Lower lobe of right lung (tissue), 2 donors: ENCODE results near the gene SNX10. TPM values are rescaled to one million over a fixed set of nuclear protein-coding genes. Genes with fewer than 3 reads are reported as not detected.
"Not testable (repeated sequence)": the region's sequence is repeated elsewhere in the genome, so short reads cannot be mapped to it uniquely, and the experiment has no call there.

Source experiments
- ATAC-seq, 2 donors: fragments of 200-7000 bp; cut with Tn5 transposase; one replicate each; pipeline ENCODE4 v1.9.1; 2020 to 2022; ENCODE audit warnings: mild to moderate bottlenecking in 2 of 2, moderate library complexity in 2 of 2
- DNase-seq: peaks from one replicate; pipeline ENCODE4 v3.0.0-alpha.2; 2020
- H3K27ac ChIP-seq: fragments of 200-600 bp; one replicate; pipeline ENCODE4 v1.8.0; 2022
- H3K27me3 ChIP-seq: fragments of 200-600 bp; one replicate; pipeline ENCODE4 v1.8.0; 2022; ENCODE audit warnings: low read depth
- H3K36me3 ChIP-seq: fragments of 200-600 bp; one replicate; pipeline ENCODE4 v1.8.0; 2022; ENCODE audit warnings: mild to moderate bottlenecking
- H3K4me1 ChIP-seq: fragments of 200-600 bp; one replicate; pipeline ENCODE4 v1.8.0; 2022
- H3K4me3 ChIP-seq: fragments of 200-600 bp; one replicate; pipeline ENCODE4 v1.8.0; 2022; ENCODE audit warnings: mild to moderate bottlenecking
- H3K9me3 ChIP-seq: fragments of 200-600 bp; one replicate; pipeline ENCODE4 v1.8.0; 2022
- intact Hi-C: fragments of 100-400 bp; cut with DNase I; formaldehyde crosslinking; loops from one replicate; pipeline ENCODE4 v1.11.0; 2022
- long read RNA-seq: library from polyadenylated mRNA; unstranded; transcript quantifications from one replicate; pipeline ENCODE4 v2.0.0, GENCODE V29; 2021
- total RNA-seq: library from RNA; stranded (reverse); fragmentation: NEBNext Ultra II Directional; extraction: Animal tissue kit (Norgen Biotek cat#: 25700); gene quantifications from one replicate; pipeline ENCODE4 v1.2.1, GENCODE V29; 2021
- TF ChIP-seq, protein P1 (sequence below): fragments of 200-600 bp; IDR thresholded peaks from one replicate; pipeline ENCODE4 v1.8.0; 2022; ENCODE audit warnings: antibody characterized with exemption, mild to moderate bottlenecking
- donor health status: DM: no; HTN: yes; CAD: no; lungs with severe emphysema.

The SNX10 gene, protein sequence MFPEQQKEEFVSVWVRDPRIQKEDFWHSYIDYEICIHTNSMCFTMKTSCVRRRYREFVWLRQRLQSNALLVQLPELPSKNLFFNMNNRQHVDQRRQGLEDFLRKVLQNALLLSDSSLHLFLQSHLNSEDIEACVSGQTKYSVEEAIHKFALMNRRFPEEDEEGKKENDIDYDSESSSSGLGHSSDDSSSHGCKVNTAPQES
- 85.1 TPM for total RNA-seq
- long read RNA-seq, transcript SNX10-201 (7 exons, 2,546 nt): major isoform, 136 of 231 reads
- long read RNA-seq, transcript SNX10-202 (7 exons, 2,491 nt): minor isoform, 6 of 231 reads
- long read RNA-seq, partial matches to known transcripts: 46 of 231 reads
- long read RNA-seq, other reads (novel, unspliced or antisense): 37 of 231 reads

DNA sequence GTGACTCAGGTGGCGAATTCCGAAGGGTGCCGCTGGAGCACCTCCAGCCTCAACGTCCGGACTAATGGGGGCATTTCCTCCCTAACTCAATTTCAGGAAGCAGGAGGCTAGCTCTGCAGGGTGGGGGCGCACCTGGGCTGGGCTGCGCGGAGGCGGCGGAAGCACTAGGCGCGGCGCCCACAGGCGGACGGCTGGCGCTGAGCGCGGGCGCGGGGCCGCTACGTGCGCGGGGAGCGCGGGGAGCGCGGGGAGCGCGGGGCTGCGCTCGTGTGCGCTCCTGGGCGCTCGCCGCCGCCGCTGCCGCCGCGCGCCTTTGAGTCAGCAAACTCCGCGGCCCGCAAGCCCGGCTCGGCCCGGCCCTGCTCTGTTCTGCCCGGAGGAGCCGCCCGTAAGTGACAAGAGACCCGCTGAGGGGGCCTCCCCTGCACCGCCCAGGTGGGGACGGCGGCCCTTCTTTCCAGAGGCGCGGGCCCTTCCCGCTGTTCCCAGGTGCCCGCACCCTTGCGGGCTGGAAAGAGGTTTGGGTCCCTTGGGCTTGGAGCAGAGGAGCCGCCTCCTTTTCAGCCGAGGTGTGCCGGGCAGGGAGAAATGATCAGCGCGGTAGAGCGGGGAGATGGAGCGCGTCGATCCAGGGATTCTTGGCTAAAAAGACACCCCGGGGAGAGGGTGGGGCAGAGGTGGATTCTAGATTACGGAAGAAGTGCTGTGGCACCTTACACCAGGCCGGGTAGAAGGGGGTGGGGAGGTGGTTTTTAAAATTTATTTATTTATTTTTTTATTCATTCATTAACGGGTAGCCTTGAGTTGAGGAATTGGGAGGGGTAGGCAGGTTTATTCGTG lies at the start of gene SNX10:
SNX10 (plus strand) TSS at position 164 of the 840 bp plus-strand sequence. CDS start 54,581 bp downstream, outside the sequence.
- H3K9me3 ChIP-seq: no peaks in the 10 kb centered on the region
- H3K27ac ChIP-seq: peak within 1 kb of the TSS; percentile 81
- ATAC-seq: peak; percentile 81 to 87
- H3K4me1 ChIP-seq: peaks cover 29% of the 10 kb centered on the region
- TF ChIP-seq, protein P1, sequence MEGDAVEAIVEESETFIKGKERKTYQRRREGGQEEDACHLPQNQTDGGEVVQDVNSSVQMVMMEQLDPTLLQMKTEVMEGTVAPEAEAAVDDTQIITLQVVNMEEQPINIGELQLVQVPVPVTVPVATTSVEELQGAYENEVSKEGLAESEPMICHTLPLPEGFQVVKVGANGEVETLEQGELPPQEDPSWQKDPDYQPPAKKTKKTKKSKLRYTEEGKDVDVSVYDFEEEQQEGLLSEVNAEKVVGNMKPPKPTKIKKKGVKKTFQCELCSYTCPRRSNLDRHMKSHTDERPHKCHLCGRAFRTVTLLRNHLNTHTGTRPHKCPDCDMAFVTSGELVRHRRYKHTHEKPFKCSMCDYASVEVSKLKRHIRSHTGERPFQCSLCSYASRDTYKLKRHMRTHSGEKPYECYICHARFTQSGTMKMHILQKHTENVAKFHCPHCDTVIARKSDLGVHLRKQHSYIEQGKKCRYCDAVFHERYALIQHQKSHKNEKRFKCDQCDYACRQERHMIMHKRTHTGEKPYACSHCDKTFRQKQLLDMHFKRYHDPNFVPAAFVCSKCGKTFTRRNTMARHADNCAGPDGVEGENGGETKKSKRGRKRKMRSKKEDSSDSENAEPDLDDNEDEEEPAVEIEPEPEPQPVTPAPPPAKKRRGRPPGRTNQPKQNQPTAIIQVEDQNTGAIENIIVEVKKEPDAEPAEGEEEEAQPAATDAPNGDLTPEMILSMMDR: peak; percentile 27
- peaks cover 8% of the 10 kb centered on the region for H3K27me3 ChIP-seq
- H3K36me3 ChIP-seq: no peaks in the 10 kb centered on the region
- peak within 1 kb of the TSS; percentile 63 for H3K4me3 ChIP-seq
- DNase-seq: peak; percentile 79
- intact Hi-C loops: no loop called here

DNA sequence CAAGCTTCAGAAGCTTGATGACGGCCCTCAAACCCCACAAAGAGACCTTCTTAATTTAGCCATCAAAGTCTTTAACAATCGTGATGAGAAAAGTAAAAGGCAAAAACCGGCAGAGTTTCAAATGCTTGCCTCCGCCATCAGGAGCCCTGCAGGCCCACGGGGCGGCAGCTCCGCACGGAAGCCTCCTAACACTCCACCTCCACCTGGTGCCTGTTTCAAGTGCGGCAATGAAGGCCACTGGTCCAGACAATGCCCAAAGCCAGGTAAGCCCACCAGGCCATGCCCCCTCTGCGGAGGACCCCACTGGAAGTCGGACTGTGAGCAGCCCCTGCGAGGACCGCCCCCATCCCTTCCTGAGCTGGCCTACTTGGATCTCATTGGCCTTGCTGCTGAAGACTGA lies 46.5 kb upstream of the SNX10 start:
- intact Hi-C loops: no loop called here
- Histone ChIP-seq H3K4me1 (no peaks in the 10 kb centered on the region), H3K27me3 (no peaks in the 10 kb centered on the region), H3K9me3 (no peaks in the 10 kb centered on the region), H3K36me3 (no peaks in the 10 kb centered on the region), H3K4me3 (no peak overlapping the region), H3K27ac (no peak overlapping the region)
- TF ChIP-seq, protein P1: no peak
- DNase-seq (no peak), ATAC-seq (no peak)

DNA sequence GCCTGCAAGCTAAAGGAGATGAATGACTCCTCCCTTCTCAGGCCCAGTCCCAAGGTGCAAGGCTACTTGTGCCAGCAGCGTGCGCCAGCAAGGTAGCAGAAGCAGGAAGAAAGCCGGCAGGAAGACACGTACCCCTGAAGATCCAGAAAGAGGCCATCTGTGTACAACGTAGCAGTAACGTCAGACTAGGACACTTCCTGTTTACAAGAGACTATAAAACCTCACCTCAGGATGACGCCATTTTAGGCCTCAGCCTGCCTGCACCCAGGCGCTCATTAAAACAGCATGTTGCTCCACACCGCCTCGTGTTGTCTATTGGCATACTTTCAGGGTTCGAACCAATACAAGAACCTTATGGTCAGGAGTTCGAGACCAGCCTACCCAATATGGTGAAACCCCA lies 41.4 kb upstream of the SNX10 start:
- H3K4me3 ChIP-seq: no peak overlapping the region
- DNase-seq (no peak), ATAC-seq (no peak)
- no peak overlapping the region for H3K27ac ChIP-seq
- H3K36me3 ChIP-seq: no peaks in the 10 kb centered on the region
- intact Hi-C loops: no loop called here
- TF ChIP-seq, protein P1: no peak
- no peaks in the 10 kb centered on the region for H3K4me1 ChIP-seq
- no peaks in the 10 kb centered on the region for H3K27me3 ChIP-seq
- no peaks in the 10 kb centered on the region for H3K9me3 ChIP-seq

DNA sequence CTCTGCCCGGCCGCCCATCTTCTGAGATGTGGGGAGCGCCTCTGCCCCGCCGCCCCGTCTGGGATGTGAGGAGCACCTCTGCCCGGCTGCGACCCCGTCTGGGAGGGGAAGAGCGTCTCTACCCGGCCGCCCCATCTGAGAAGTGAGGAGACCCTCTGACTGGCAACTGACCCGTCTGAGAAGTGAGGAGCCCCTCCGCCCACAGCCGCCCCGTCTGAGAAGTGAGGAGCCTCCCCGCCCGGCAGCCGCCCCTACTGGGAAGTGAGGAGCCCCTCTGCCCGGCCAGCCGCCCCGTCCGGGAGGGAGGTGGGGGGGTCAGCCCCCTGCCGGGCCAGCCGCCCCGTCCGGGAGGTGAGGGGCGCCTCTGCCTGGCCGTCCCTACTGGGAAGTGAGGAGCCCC lies 29.8 kb upstream of the SNX10 start:
- ATAC-seq, DNase-seq, H3K4me1 ChIP-seq, H3K9me3 ChIP-seq, H3K4me3 ChIP-seq, intact Hi-C loops, H3K27ac ChIP-seq, H3K36me3 ChIP-seq, H3K27me3 ChIP-seq: not testable (repeated sequence)

DNA sequence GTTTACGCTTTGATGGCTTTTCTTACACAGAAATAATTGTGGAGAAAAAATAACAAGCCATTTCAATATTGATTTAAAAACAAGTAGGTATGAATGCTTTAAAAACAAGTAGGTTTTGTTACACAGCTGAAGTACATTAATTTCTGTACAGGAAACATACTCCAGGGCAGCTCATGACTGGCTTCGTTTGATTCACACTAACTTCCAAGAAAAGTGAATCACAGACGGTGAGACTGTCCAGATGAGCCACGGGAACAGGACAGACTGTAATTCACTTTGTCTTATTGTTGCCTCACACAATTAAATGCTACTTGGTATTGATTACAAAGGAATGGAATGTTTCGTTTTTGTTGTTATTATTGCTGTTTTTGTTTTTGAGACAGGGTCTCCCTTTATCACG lies 26.6 kb upstream of the SNX10 start:
- Histone ChIP-seq H3K27me3 (no peaks in the 10 kb centered on the region), H3K4me3 (no peak overlapping the region), H3K4me1 (no peaks in the 10 kb centered on the region), H3K9me3 (no peaks in the 10 kb centered on the region), H3K27ac (no peak overlapping the region), H3K36me3 (no peaks in the 10 kb centered on the region)
- TF ChIP-seq, protein P1: no peak
- DNase-seq (no peak), ATAC-seq (no peak)
- intact Hi-C loops: no loop called here
